ENCODE measurements around the gene MAP3K14.
A peak's percentile ranks its signal among the peaks of the same experiment; 100 is the strongest.

MAP3K14 gene

GRCh38 chr17:45325810-45326209, 9.0 kb upstream of the MAP3K14 start:
- Histone ChIP-seq H3K27me3 (ENCODE audit: control insufficient read depth, insufficient read depth, low read length) (0 out of 2 replicates have a peak, but pooled peaks cover 6% of the 10 kb centered on the region), H3K9ac (ENCODE audit: low read length) (no peak overlapping the region), H3K36me3 (ENCODE audit: control insufficient read depth, insufficient read depth, low read length) (no peaks in the 10 kb centered on the region), H3K27ac (ENCODE audit: low read depth, low read length) (no peak overlapping the region), H3K9me3 (ENCODE audit: control insufficient read depth, insufficient read depth, low read depth, low read length) (no peaks in the 10 kb centered on the region), H3K4me3 (ENCODE audit: low read depth, low read length) (no peak overlapping the region), H3K4me1 (ENCODE audit: control insufficient read depth, insufficient read depth, low read length) (peaks cover 11% of the 10 kb centered on the region; the same call in 1 of the 2 replicates)

GRCh38 chr17:45324336-45324735, 7.5 kb upstream of the MAP3K14 start:
- H3K4me3 ChIP-seq (ENCODE audit: low read depth, low read length) = no peak overlapping the region
- no peaks in the 10 kb centered on the region for H3K36me3 ChIP-seq (ENCODE audit: control insufficient read depth, insufficient read depth, low read length)
- peaks cover 8% of the 10 kb centered on the region; the same call in 1 of the 2 replicates for H3K4me1 ChIP-seq (ENCODE audit: control insufficient read depth, insufficient read depth, low read length)
- H3K27ac ChIP-seq (ENCODE audit: low read depth, low read length) = no peak overlapping the region
- H3K9ac ChIP-seq (ENCODE audit: low read length) = no peak overlapping the region
- no peaks in the 10 kb centered on the region for H3K9me3 ChIP-seq (ENCODE audit: control insufficient read depth, insufficient read depth, low read depth, low read length)
- 0 out of 2 replicates have a peak, but pooled peaks cover 6% of the 10 kb centered on the region for H3K27me3 ChIP-seq (ENCODE audit: control insufficient read depth, insufficient read depth, low read length)

- H3K4me3 ChIP-seq (ENCODE audit: low read depth, low read length) = no peak overlapping the region
- no peaks in the 10 kb centered on the region for H3K36me3 ChIP-seq (ENCODE audit: control insufficient read depth, insufficient read depth, low read length)
- H3K9ac ChIP-seq (ENCODE audit: low read length) = no peak overlapping the region
- peaks cover 17% of the 10 kb centered on the region for H3K4me1 ChIP-seq (ENCODE audit: control insufficient read depth, insufficient read depth, low read length)
- H3K27ac ChIP-seq (ENCODE audit: low read depth, low read length) = no peak overlapping the region
- no peaks in the 10 kb centered on the region for H3K9me3 ChIP-seq (ENCODE audit: control insufficient read depth, insufficient read depth, low read depth, low read length)
- H3K27me3 ChIP-seq (ENCODE audit: control insufficient read depth, insufficient read depth, low read length) = 0 out of 2 replicates have a peak, but pooled peaks cover 6% of the 10 kb centered on the region
Observed at GRCh38 chr17:45322168-45322567, 5.3 kb upstream of the MAP3K14 start.

- Histone ChIP-seq H3K9me3 (ENCODE audit: control insufficient read depth, insufficient read depth, low read depth, low read length) (no peaks in the 10 kb centered on the region), H3K4me1 (ENCODE audit: control insufficient read depth, insufficient read depth, low read length) (peaks cover 17% of the 10 kb centered on the region), H3K36me3 (ENCODE audit: control insufficient read depth, insufficient read depth, low read length) (no peaks in the 10 kb centered on the region), H3K27ac (ENCODE audit: low read depth, low read length) (no peak overlapping the region), H3K4me3 (ENCODE audit: low read depth, low read length) (no peak overlapping the region), H3K27me3 (ENCODE audit: control insufficient read depth, insufficient read depth, low read length) (peaks cover 6% of the 10 kb centered on the region; the same call in 1 of the 2 replicates), H3K9ac (ENCODE audit: low read length) (no peak overlapping the region)
Observed at GRCh38 chr17:45320931-45321461, 4.2 kb upstream of the MAP3K14 start.

- Histone ChIP-seq H3K27ac (ENCODE audit: low read depth, low read length) (no peak overlapping the region), H3K4me3 (ENCODE audit: low read depth, low read length) (no peak overlapping the region), H3K27me3 (ENCODE audit: control insufficient read depth, insufficient read depth, low read length) (peaks cover 10% of the 10 kb centered on the region; the same call in 1 of the 2 replicates), H3K4me1 (ENCODE audit: control insufficient read depth, insufficient read depth, low read length) (peaks cover 22% of the 10 kb centered on the region), H3K36me3 (ENCODE audit: control insufficient read depth, insufficient read depth, low read length) (no peaks in the 10 kb centered on the region), H3K9me3 (ENCODE audit: control insufficient read depth, insufficient read depth, low read depth, low read length) (no peaks in the 10 kb centered on the region), H3K9ac (ENCODE audit: low read length) (no peak overlapping the region)
Observed at GRCh38 chr17:45320349-45320930, 3.6 kb upstream of the MAP3K14 start.

- H3K4me3 ChIP-seq (ENCODE audit: low read depth, low read length) = no peak overlapping the region
- H3K36me3 ChIP-seq (ENCODE audit: control insufficient read depth, insufficient read depth, low read length) = no peaks in the 10 kb centered on the region
- peaks cover 10% of the 10 kb centered on the region; the same call in 1 of the 2 replicates for H3K27me3 ChIP-seq (ENCODE audit: control insufficient read depth, insufficient read depth, low read length)
- no peak overlapping the region for H3K27ac ChIP-seq (ENCODE audit: low read depth, low read length)
- peaks cover 23% of the 10 kb centered on the region for H3K4me1 ChIP-seq (ENCODE audit: control insufficient read depth, insufficient read depth, low read length)
- no peak overlapping the region for H3K9ac ChIP-seq (ENCODE audit: low read length)
- no peaks in the 10 kb centered on the region for H3K9me3 ChIP-seq (ENCODE audit: control insufficient read depth, insufficient read depth, low read depth, low read length)
Observed at GRCh38 chr17:45319239-45319703, 2.5 kb upstream of the MAP3K14 start.

GRCh38 chr17:45318561-45319230, 1.9 kb upstream of the MAP3K14 start:
- no peak overlapping the region for H3K27ac ChIP-seq (ENCODE audit: low read depth, low read length)
- peaks cover 10% of the 10 kb centered on the region; the same call in 1 of the 2 replicates for H3K27me3 ChIP-seq (ENCODE audit: control insufficient read depth, insufficient read depth, low read length)
- no peak overlapping the region for H3K4me3 ChIP-seq (ENCODE audit: low read depth, low read length)
- peaks cover 23% of the 10 kb centered on the region for H3K4me1 ChIP-seq (ENCODE audit: control insufficient read depth, insufficient read depth, low read length)
- no peaks in the 10 kb centered on the region for H3K36me3 ChIP-seq (ENCODE audit: control insufficient read depth, insufficient read depth, low read length)
- no peak overlapping the region for H3K9ac ChIP-seq (ENCODE audit: low read length)
- no peaks in the 10 kb centered on the region for H3K9me3 ChIP-seq (ENCODE audit: control insufficient read depth, insufficient read depth, low read depth, low read length)

- peak overlapping the region; percentile 73 for H3K9ac ChIP-seq (ENCODE audit: low read length)
Observed at GRCh38 chr17:45317111-45317928, 500 bp upstream of the MAP3K14 start.

GRCh38 chr17:45315648-45316433, 979 bp downstream of the MAP3K14 start:
- Histone ChIP-seq H3K9me3 (ENCODE audit: control insufficient read depth, insufficient read depth, low read depth, low read length) (no peaks in the 10 kb centered on the region), H3K4me1 (ENCODE audit: control insufficient read depth, insufficient read depth, low read length) (peaks cover 34% of the 10 kb centered on the region), H3K4me3 (ENCODE audit: low read depth, low read length) (peak overlapping the region; percentile 81), H3K27me3 (ENCODE audit: control insufficient read depth, insufficient read depth, low read length) (peaks cover 4% of the 10 kb centered on the region; the same call in 1 of the 2 replicates), H3K27ac (ENCODE audit: low read depth, low read length) (no peak overlapping the region), H3K36me3 (ENCODE audit: control insufficient read depth, insufficient read depth, low read length) (no peaks in the 10 kb centered on the region), H3K9ac (ENCODE audit: low read length) (peak overlapping the region; percentile 83)

More at GRCh38 chr17:45317111-45317928, 500 bp upstream of the MAP3K14 start:
- Histone ChIP-seq H3K27ac (ENCODE audit: low read depth, low read length) (no peak overlapping the region), H3K27me3 (ENCODE audit: control insufficient read depth, insufficient read depth, low read length) (peaks cover 10% of the 10 kb centered on the region; the same call in 1 of the 2 replicates), H3K4me1 (ENCODE audit: control insufficient read depth, insufficient read depth, low read length) (peaks cover 29% of the 10 kb centered on the region), H3K4me3 (ENCODE audit: low read depth, low read length) (peak overlapping the region; percentile 73), H3K9me3 (ENCODE audit: control insufficient read depth, insufficient read depth, low read depth, low read length) (no peaks in the 10 kb centered on the region), H3K36me3 (ENCODE audit: control insufficient read depth, insufficient read depth, low read length) (no peaks in the 10 kb centered on the region)
